Activated T-cell treated with anti-CD3 and anti-CD28 coated beads, Interleukin-2, amount 50 U/mL, for 72 hours (primary cell): ENCODE measurements around the gene FLYWCH1. TPM values are rescaled to one million over a fixed set of nuclear protein-coding genes. Genes with fewer than 3 reads are reported as not detected.

ENCODE experiments used
- ATAC-seq, 2 donors: fragments of 150-1000 bp; cut with Tn5 transposase; replicated peaks in 1 of 2; 2 replicates each; pipeline ENCODE4 v1.10.0; 2021; ENCODE audit warnings: moderate library complexity in 2 of 2, mild to moderate bottlenecking in 1 of 2
- DNase-seq, 2 donors: peaks; one replicate each; pipeline ENCODE4 v3.0.0; 2021 to 2022; ENCODE audit warnings: mixed read lengths in 1 of 2
- H3K27ac Mint-ChIP-seq: one replicate; pipeline ENCODE4 v1.8.0; 2022; ENCODE audit warnings: mild to moderate bottlenecking, moderate library complexity, mixed read lengths
- H3K27me3 Mint-ChIP-seq: one replicate; pipeline ENCODE4 v1.8.0; 2022; ENCODE audit warnings: low read depth, mixed read lengths
- H3K36me3 Mint-ChIP-seq, 2 donors: one replicate each; pipeline ENCODE4 v1.8.0; 2022; ENCODE audit warnings: mixed read lengths in 2 of 2, mild to moderate bottlenecking in 1 of 2; ENCODE audit not compliant: insufficient read depth in 2 of 2
- H3K4me1 Mint-ChIP-seq: one replicate; pipeline ENCODE4 v1.8.0; 2022; ENCODE audit warnings: low read depth, mixed read lengths
- H3K4me3 Mint-ChIP-seq, 2 donors: one replicate each; pipeline ENCODE4 v1.8.0; 2022; ENCODE audit warnings: mild to moderate bottlenecking in 2 of 2, mixed read lengths in 2 of 2, moderate library complexity in 2 of 2
- H3K9me3 Mint-ChIP-seq, 2 donors: one replicate each; pipeline ENCODE4 v1.8.0; 2022; ENCODE audit warnings: mixed read lengths in 2 of 2
- total RNA-seq, 2 donors: library from RNA; stranded (reverse); gene quantifications; one replicate each; pipeline ENCODE4 v1.2.3, GENCODE V29; 2022

Gene FLYWCH1
- total RNA-seq, 2 donors from 2014 or later: 68.5 to 76.4 TPM

DNA sequence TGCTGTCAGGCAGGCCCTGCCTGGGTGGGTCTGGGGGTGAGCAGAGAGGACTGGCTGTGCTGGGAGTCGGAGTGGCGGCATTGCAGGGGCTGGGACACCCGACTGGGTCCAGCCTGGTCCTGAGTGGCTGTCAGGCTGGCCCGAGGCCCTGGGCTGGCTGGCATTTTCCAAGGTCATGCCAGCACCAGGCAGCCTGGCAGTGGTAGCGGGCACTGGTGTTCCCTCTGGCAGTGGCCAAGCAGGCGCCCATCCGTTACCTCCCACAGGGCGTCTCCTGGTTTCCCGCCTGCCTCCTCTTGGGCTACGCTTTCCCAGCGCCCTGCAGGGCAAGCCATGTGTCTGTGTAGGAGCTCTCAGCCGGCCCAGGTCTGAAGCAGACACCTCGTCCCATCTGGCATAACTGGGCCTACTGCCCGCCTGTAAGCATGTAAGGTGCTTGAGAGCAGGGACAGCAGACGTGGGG lies 74.2 kb downstream of the FLYWCH1 start:
- no peak overlapping the region for H3K4me3 Mint-ChIP-seq
- ATAC-seq (no peak), DNase-seq (no peak)
- no peak overlapping the region for H3K27ac Mint-ChIP-seq
- no peaks in the 10 kb centered on the region for H3K27me3 Mint-ChIP-seq
- no peaks in the 10 kb centered on the region for H3K9me3 Mint-ChIP-seq
- peaks cover 15% of the 10 kb centered on the region for H3K4me1 Mint-ChIP-seq
- no peaks in the 10 kb centered on the region for H3K36me3 Mint-ChIP-seq

DNA sequence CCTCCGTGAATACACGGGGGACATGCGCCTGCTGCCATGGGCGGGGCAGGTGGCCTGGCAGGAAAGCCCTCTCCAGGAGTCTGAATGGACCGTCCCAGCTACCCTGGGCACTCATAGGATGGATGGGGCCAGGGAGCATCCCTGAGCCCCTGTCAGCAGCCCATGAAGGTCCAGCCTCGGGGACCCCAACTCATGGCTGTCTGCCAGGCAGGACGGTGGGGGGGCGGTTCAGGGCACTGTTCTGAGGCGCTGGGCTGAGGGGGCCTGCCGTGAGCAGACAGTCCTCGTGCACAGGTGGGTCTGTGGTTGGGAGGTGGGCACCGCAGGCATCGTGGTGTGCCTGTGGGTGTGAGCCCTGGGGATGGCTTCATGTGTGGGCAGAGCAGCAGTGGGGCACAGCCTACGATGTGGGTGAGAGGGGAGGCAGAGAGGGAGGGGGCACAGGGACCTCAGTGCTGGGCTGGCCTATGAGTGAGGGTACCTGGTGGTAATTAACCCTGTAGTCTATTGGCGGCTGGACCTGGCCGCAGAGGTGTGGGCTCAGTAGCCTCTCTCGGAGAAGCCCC lies 75.0 kb downstream of the FLYWCH1 start:
- Mint-ChIP-seq H3K36me3 (no peaks in the 10 kb centered on the region), H3K4me3 (no peak overlapping the region), H3K9me3 (no peaks in the 10 kb centered on the region), H3K27me3 (no peaks in the 10 kb centered on the region), H3K4me1 (peaks cover 7% of the 10 kb centered on the region), H3K27ac (no peak overlapping the region)
- no peak for ATAC-seq
- DNase-seq: no peak

GRCh38 chr16:2987286-2987685 lies 75.6 kb downstream of the FLYWCH1 start:
- Mint-ChIP-seq H3K4me3 (no peak overlapping the region), H3K27ac (no peak overlapping the region), H3K36me3 (no peaks in the 10 kb centered on the region), H3K9me3 (no peaks in the 10 kb centered on the region), H3K27me3 (no peaks in the 10 kb centered on the region), H3K4me1 (peaks cover 4% of the 10 kb centered on the region)
- DNase-seq (no peak), ATAC-seq (no peak)

- no peak for ATAC-seq
- H3K4me1 Mint-ChIP-seq: peaks cover 4% of the 10 kb centered on the region
- H3K4me3 Mint-ChIP-seq: no peak overlapping the region
- no peak for DNase-seq
- no peaks in the 10 kb centered on the region for H3K27me3 Mint-ChIP-seq
- H3K27ac Mint-ChIP-seq: no peak overlapping the region
- H3K36me3 Mint-ChIP-seq: no peaks in the 10 kb centered on the region
- no peaks in the 10 kb centered on the region for H3K9me3 Mint-ChIP-seq
Observed at GRCh38 chr16:2987833-2988232, 76.1 kb downstream of the FLYWCH1 start.

DNA sequence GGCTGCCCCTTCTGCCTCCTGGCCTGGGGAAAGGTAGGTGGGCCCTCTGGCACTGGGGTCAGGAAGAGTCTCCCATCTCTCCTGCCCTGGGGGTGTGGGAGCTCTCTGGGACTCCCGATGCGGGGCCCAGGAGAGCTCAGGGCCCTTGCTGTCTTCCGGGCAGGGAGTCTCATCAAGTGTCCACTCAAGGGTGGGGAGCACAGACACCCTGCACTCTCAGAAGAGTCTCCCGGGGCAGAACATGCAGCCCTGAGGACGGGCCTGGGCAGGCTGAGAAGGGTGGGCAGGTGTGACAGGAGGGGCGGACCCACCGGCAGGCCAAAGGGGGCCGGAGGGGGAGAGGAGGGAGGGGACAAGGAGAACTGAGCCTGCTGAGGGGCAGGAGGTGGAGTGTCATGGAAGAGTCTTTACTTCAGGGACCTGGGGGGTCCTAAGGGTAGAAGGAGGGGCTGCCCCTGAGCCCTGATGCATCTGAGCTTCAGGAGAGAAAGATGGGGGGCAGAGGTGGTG lies 76.9 kb downstream of the FLYWCH1 start:
- Mint-ChIP-seq H3K4me1 (peaks cover 4% of the 10 kb centered on the region), H3K36me3 (no peaks in the 10 kb centered on the region), H3K9me3 (no peaks in the 10 kb centered on the region), H3K4me3 (no peak overlapping the region), H3K27ac (no peak overlapping the region), H3K27me3 (no peaks in the 10 kb centered on the region)
- ATAC-seq (no peak), DNase-seq (no peak)

DNA sequence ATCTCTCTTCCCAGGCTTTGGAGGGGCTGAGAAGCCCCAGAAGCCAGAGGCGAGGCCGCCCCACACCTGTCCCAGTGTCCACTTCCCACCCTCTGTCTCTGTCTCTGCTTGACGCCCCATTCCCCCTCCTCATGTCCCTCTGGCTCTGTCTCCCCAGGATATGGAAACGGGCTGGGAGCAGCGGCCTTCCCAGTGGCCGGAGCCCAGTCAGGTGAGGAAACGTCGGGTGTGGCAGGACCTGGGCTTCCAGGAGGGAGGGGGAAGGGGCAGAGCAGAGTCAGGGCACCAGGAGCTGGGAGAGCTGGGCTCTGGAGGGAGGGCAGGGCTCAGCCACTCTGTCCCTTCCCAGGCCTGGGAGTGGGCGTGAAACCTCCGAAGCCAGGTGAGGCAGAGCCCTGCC lies 79.2 kb downstream of the FLYWCH1 start:
- no peaks in the 10 kb centered on the region for H3K36me3 Mint-ChIP-seq
- H3K27ac Mint-ChIP-seq: no peak overlapping the region
- H3K9me3 Mint-ChIP-seq: no peaks in the 10 kb centered on the region
- H3K27me3 Mint-ChIP-seq: no peaks in the 10 kb centered on the region
- H3K4me3 Mint-ChIP-seq: no peak overlapping the region
- DNase-seq (no peak), ATAC-seq (no peak)
- H3K4me1 Mint-ChIP-seq: no peaks in the 10 kb centered on the region

GRCh38 chr16:2991566-2992261 lies 80.0 kb downstream of the FLYWCH1 start:
- H3K4me1 Mint-ChIP-seq: no peaks in the 10 kb centered on the region
- no peaks in the 10 kb centered on the region for H3K27me3 Mint-ChIP-seq
- no peak overlapping the region for H3K27ac Mint-ChIP-seq
- no peak overlapping the region for H3K4me3 Mint-ChIP-seq
- no peaks in the 10 kb centered on the region for H3K9me3 Mint-ChIP-seq
- ATAC-seq (no peak), DNase-seq (no peak)
- H3K36me3 Mint-ChIP-seq: no peaks in the 10 kb centered on the region

DNA sequence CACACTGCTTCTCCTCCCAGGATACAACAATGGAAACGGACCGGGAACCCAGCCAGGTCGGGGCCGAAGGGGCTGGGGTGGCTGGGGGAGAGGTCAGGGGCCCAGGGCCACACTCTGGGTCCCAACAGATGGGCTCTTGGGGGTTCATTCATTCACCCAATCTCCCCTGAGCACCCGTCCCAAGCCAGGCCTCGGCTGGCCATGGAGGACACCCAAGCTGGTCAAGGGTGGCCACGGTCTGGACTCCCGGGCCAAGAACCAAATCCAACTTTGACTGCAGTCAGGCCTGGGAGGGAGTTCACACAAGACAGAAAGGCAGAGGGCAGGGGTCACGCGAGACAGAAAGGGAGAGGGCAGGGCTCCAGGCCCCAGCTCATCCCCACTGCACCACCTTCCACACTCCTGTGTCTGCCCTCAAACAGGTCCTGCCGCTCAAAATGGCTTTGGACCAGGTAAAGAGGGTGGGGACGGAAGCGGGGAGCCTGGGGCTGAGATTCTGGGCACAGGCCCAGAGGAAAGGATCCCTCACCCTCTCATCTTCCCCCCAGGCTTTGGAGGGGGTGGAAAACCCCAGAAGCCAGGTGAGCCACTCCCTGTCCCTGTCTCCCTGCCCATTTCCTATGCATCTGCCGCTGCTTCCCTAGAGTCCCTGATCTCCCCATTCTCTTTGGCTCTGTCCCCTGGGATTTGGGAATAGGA lies 80.8 kb downstream of the FLYWCH1 start:
- Mint-ChIP-seq H3K9me3 (no peaks in the 10 kb centered on the region), H3K27ac (no peak overlapping the region), H3K36me3 (no peaks in the 10 kb centered on the region), H3K4me3 (no peak overlapping the region), H3K4me1 (no peaks in the 10 kb centered on the region), H3K27me3 (no peaks in the 10 kb centered on the region)
- no peak for DNase-seq
- no peak for ATAC-seq

- ATAC-seq (no peak), DNase-seq (no peak)
- Mint-ChIP-seq H3K36me3 (no peaks in the 10 kb centered on the region), H3K27ac (no peak overlapping the region), H3K27me3 (no peaks in the 10 kb centered on the region), H3K4me1 (no peaks in the 10 kb centered on the region), H3K4me3 (no peak overlapping the region), H3K9me3 (no peaks in the 10 kb centered on the region)
Observed at GRCh38 chr16:2996298-2996697, 84.6 kb downstream of the FLYWCH1 start.

- H3K36me3 Mint-ChIP-seq: no peaks in the 10 kb centered on the region
- no peaks in the 10 kb centered on the region for H3K9me3 Mint-ChIP-seq
- H3K27me3 Mint-ChIP-seq: no peaks in the 10 kb centered on the region
- H3K4me3 Mint-ChIP-seq: no peak overlapping the region
- no peak overlapping the region for H3K27ac Mint-ChIP-seq
- ATAC-seq: no peak
- H3K4me1 Mint-ChIP-seq: no peaks in the 10 kb centered on the region
- DNase-seq: no peak
Observed at GRCh38 chr16:2999929-3000328, 88.2 kb downstream of the FLYWCH1 start.

DNA sequence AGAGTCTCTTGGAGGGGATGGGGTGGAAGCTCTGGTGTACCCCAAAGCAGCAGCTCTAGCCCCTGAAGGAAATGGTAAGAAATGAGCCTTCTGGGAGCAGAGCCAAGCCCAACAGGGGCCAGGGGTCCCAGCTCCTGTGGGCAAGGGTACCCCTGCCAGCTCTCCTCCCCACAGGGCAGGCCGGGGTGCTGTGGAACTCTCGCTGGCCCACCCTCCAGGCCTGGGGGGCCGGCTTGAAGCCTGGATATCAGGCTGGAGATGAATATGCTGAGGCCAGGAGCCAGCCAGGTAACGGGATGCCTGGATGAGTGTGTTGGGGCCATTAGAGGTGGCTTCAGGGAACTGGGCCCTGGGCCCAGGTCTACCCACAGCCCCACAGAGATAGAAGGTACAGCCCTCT lies 88.8 kb downstream of the FLYWCH1 start:
- ATAC-seq (no peak), DNase-seq (no peak)
- Mint-ChIP-seq H3K4me3 (no peak overlapping the region), H3K4me1 (no peaks in the 10 kb centered on the region), H3K9me3 (no peaks in the 10 kb centered on the region), H3K36me3 (no peaks in the 10 kb centered on the region), H3K27me3 (no peaks in the 10 kb centered on the region), H3K27ac (no peak overlapping the region)
